HG02623 (cell line): ENCODE measurements around the gene CAPN6.

ENCODE experiments used
- ATAC-seq: cut with Tn5 transposase; IDR thresholded peaks from one replicate; pipeline ENCODE4 v1.9.1; 2021; ENCODE audit warnings: moderate library complexity; ENCODE audit not compliant: unreplicated experiment

The CAPN6 gene

DNA sequence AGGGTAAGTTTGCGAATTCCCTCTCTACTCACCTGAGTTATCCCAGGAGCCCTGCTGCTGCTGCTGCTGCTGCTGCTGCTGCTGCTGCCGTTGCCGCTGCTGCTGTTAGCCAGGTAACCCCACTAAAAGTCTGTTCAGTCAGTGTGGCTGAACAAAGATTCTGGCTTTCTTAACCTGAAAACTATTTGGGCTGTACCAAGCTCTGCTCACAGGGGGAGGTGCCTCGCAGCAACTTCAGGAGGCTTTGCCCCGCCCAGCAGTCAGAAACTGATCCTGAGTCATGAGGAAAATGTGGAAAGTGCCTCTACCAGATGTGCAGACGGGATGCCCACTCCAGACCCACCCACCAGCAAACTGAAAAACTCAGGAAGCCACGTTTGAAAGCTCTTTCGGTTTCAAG, at the start of gene CAPN6:
Gene CAPN6, minus strand, starts transcription at position 145 of the 400 bp plus-strand sequence. CDS start 6,547 bp downstream, outside the sequence.
- no peak for ATAC-seq

DNA sequence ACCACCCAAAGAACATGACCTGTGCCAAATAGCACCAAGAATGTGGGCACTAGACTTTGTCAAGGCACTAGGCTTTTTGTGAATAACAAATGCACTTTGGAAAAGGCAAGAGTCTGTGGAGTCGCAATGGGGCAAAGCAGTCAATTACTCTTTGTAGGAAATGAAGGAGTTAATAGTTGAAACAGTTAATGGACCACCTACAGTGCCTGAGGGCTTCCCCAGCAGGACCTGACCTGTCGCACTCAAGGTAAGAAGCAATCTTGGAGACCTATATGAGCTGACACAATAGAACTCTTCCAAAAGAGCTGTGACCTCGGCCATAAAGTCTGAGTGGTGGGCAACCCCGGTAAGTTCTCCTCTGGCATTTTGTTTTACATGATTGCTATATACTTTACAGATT, 49.2 kb upstream of the CAPN6 start:
- ATAC-seq = no peak

DNA sequence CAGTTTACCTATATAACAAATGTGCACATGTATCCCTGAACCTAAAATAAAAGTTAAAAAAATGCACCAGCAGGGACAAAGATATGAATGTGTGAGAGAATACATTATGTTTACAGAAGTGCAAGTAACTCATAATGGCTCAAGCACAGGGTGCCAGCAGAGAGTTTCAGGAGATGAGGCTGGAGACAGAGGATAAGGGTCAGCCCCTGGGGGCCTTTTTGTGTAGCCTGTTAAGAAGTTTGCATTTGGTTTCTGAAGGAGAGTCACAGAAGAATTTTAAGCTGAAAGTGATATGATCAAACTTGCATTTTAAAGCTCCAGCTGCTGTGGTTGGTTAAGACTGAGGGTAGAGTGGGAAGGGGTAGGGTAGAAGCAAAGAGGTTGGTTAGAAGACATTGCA, 48.6 kb upstream of the CAPN6 start:
- ATAC-seq = no peak

- ATAC-seq = no peak
Observed at GRCh38 chrX:111309083-111309482, 38.8 kb upstream of the CAPN6 start.

GRCh38 chrX:111308039-111308438, 37.8 kb upstream of the CAPN6 start:
- no peak for ATAC-seq

GRCh38 chrX:111302284-111302683, 32.0 kb upstream of the CAPN6 start:
- ATAC-seq = no peak

DNA sequence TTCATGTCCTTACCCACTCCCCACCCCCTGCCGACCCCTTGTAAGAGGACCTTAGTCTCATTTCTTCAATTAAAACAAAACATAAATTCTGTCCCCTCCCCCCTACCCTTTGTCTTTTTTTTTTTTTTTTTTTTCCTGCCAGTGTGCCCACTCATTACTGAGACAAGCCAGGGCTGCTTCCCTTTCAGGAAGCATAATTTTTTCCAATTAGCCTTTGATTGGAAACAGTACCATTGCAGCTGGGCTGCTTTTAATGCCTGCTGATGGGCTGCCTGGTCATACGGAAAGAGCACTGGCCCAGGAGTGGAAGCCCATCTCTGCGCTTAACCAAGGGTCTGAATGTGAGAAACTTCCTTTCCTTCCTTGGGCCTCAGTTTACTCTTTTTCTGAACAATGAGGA, 18.6 kb upstream of the CAPN6 start:
- ATAC-seq = no peak

GRCh38 chrX:111284631-111285293, 14.5 kb upstream of the CAPN6 start:
- no peak for ATAC-seq

GRCh38 chrX:111283446-111283845, 13.2 kb upstream of the CAPN6 start:
- ATAC-seq = no peak

- ATAC-seq = no peak
Observed at GRCh38 chrX:111282991-111283390, 12.7 kb upstream of the CAPN6 start.

DNA sequence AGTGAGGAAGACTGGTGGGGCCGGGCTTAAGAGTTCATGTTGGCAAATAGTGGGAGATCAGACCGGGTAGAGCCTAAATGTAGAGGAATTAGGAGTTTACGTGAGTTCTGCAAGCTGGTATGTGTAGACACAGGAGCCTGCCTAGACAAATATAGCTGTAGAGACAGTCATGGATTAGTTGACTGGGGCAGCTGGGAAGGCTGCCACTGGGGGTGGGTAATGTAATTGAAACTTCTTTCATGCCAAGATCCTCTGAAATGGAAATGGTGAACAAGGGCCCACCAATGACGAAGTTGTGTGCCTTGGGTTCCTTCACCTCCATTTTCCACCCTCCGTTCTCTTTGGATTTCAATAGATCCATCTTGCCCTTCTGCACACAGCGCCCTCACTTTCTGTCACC, 11.9 kb upstream of the CAPN6 start:
- no peak for ATAC-seq

DNA sequence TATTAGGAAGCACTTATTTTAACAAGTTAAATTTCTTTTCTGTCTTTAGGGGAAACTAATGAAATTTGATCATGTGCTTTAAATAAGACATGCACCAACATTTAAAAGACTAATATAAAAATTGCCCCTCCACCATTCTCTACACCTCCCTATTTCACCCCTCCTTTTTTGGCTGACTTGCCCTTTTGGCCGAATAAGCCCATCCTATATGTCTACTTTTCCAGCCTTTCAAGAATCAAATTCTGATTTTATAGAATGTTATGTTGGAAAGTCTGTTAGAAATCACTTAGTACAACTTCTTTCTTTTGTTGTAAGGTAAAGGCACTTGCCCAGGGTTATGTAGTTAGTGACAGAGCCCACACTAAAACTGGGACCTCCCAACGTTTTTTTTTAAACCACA, 1.8 kb downstream of the CAPN6 start:
- ATAC-seq = no peak

DNA sequence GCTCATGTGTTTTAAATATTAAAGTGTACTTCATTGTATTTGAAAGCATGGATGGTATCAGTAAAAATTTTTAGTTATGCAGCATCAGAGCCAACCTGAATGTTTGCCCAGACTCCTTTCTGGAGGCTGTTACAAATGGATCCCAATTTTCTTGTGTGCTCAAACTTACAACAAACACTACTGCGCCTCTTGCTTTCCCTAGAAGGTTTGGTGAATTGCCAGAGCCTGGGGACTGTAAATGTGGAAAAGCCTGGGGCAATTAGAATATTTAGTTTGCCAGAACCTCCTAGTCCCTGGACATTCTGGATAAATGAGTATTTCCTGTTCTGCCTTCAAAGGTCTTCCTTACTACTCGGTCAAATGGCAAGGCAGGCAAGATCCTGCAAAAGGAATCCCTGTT, 4.8 kb downstream of the CAPN6 start:
- no peak for ATAC-seq

DNA sequence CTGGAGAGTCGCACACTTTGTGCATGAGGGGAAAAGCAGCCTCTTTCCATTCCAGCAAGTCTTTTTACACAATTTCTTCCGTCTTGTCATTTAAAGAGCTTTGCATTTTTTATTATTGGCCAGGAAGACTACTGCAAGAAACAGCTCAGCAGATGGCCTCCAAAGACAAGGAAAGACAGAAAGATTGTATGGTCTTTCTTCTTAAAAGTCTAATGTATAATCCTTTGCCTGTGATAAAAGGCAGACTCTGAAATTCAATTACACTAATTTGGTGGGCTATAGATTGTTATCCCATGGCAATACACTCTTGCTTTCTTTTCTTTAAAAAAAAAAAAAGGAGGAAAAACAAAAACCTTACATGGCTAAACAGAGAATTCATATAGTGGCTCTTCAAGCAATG, 5.9 kb downstream of the CAPN6 start:
- no peak for ATAC-seq

- ATAC-seq = no peak
Observed at GRCh38 chrX:111262086-111262485, 8.2 kb downstream of the CAPN6 start.

DNA sequence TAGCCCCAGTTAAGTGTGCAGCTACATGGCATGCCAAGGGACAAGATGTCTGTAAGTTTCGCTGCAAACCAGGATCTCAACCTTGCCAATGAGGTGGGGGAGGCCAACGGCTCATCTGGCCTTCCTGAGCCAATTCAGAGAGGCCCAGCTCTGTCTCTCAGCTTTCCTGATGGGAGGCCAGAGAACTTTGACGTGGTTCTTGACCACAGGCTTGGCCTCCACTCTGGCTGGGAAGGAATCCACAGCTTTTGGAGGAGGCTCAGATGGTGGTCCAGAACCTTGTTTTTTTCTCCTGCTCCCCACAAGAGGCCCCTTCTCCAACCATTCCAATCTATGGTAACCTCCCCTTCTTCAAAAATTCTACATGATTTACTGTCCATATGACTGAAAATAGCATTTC, 9.8 kb downstream of the CAPN6 start:
- ATAC-seq = no peak

DNA sequence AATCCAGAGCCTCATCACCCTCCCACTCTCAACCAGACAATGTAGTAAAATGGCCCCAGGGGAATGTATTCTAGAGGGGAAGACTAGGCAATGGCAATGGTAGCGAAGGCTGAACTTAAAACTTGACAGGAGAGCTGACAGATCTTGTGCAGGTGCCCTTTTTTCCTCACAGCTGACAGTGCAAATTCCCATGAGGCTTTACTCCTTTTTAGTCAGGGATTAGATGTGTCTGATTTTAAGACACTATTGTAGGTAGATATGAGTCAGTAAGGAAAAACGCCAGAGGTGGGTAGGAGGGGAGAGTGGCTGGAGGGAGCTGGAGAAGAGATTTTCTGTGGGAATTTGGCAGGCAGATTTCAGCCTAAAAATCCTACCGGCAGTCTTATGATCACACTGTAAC, 10.7 kb downstream of the CAPN6 start:
- ATAC-seq = no peak

DNA sequence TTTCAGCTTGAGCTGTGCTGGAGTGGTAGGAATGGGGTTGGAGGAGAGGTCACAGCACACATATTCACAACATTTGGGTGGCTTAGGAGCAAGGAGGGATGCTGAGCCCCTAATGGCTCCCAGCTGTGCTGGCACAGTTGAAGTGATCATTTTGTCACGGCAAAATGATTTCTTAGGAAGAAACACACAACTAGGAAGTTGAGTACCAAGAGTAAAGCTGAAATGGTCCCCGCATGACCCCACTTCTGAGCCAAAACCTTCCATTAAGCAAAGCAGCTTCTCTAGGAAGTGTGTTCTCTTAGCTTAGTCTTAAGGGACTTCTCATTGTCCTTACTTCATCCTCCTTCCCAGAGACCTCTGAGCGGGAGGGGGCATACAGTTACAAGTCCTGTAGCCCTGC, 12.6 kb downstream of the CAPN6 start:
- ATAC-seq = no peak

- ATAC-seq = no peak
Observed at GRCh38 chrX:111254896-111255693, 15.2 kb downstream of the CAPN6 start.

- no peak for ATAC-seq
Observed at GRCh38 chrX:111244235-111244750, 26.0 kb downstream of the CAPN6 start.

GRCh38 chrX:111216293-111216801, 53.9 kb downstream of the CAPN6 start:
- no peak for ATAC-seq

GRCh38 chrX:111207851-111208250, 62.4 kb downstream of the CAPN6 start:
- ATAC-seq = no peak
